ENCODE measurements around the gene CTF1. TPM values are rescaled to one million over a fixed set of nuclear protein-coding genes. Genes with fewer than 3 reads are reported as not detected.

CTF1 gene
- total RNA-seq, 1 experiment from 2014 or later = 1.4 TPM

DNA sequence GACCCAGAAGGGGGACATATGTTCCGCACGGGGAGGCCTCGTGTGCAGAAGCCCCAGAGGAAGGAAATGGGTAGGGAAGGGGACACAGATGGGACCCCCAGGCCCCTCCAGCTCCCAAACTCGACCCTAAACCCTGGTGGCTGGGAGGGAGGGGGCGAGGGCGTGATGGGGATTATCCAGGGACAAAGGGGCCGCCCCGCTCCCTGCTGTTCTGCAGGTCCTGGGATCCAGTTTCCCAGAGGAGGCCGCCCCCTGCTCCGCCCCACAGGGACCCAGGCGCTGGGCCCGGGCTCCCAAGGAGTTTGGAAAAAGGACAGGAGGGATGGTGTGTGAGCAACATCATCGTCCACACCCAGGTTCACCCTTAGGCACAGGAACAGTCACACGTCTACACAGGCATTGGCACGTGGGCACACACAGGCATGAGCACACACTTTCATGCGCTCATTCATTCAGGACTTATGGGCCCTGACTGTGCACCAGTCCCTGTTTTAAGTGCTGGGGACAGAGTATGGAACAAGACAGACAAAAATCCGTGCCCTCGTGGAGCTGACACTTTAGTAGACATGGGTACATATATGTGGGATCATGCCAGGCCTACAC lies 14.1 kb downstream of the CTF1 start:
- Histone ChIP-seq H3K27me3 (ENCODE audit: insufficient read depth, low read length) (no peaks in the 10 kb centered on the region), H3K36me3 (ENCODE audit: control insufficient read depth in 1 of 2, insufficient read depth in 2 of 2, low read length in 2 of 2) (no peaks in the 10 kb centered on the region), H2AFZ (ENCODE audit: low read depth, low read length, poor library complexity, severe bottlenecking) (no peak overlapping the region), H4K20me1 (ENCODE audit: insufficient read depth) (no peaks in the 10 kb centered on the region), H3K4me2 (ENCODE audit: low read length) (no peak overlapping the region), H3K27ac (ENCODE audit: low read depth, low read length) (no peak overlapping the region), H3K9me2 (ENCODE audit: insufficient read depth) (no peaks in the 10 kb centered on the region), H3K9me3 (ENCODE audit: control insufficient read depth in 1 of 2, insufficient read depth in 1 of 2, low read depth in 1 of 2, low read length in 2 of 2) (no peaks in the 10 kb centered on the region), H3K4me3 (replicated peaks in 1 of 2; ENCODE audit: low read depth in 1 of 2, low read length in 2 of 2) (no peak overlapping the region), H3K4me1 (ENCODE audit: control insufficient read depth in 1 of 2, insufficient read depth in 2 of 2, low read length in 2 of 2) (no peaks in the 10 kb centered on the region), H3K79me2 (ENCODE audit: insufficient read depth, low read length) (no peaks in the 10 kb centered on the region), H3K9ac (ENCODE audit: low read length) (no peak overlapping the region)
- CTCF ChIA-PET = no interaction called here
- no peak for DNase-seq (ENCODE audit: low read depth, low spot score)
- intact Hi-C loops (cut with micrococcal nuclease) = no loop called here
- TF ChIP-seq ELF1 (IDR thresholded peaks at IDR 0.05; ENCODE audit: borderline replicate concordance, low read depth) (no peak), JUND (IDR thresholded peaks at IDR 0.05) (no peak)
- no TSS peak for BruUV-seq (replicated peaks)
- ATAC-seq = no peak
- RAD21 ChIA-PET (ENCODE audit: low non-redundant PET in 1 of 2, low total read pairs in 2 of 2, uncharacterized antibody in 2 of 2, unreplicated experiment in 2 of 2) = no interaction called here
- POLR2A ChIA-PET = interaction anchor here (0.6 kb wide), 1 partner anchor 207 kb away, joined by 4 read pairs; the partner anchor contains the start of gene KAT8

DNA sequence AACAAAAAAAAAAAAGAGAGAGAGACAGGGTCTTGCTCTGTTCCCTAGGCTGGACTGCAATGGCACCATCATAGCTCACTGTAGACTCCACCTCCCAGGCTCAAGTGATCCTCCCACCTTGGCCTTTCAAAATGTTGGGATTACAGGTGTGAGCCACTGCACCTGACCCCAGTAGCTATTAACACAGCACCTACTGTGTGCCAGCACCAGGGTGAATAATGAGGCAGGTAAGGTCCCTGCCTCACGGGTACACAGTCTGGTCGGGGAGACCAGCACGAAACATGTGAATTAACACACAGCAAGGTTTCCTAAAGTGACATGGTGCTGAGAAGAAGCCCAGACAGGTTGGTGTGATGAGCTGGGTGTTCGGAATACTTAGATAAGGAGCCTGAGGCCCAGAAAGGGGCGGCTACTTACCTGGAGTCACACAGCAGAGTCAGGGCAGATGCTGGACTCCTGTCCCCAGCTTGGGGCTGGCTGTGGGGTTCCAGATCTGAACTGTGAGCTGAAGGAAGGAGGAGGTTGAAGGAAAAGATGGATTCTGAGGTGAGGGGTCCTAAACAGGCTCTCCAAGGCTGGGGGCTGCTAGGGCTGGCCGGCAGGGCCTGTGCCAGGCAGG lies 16.5 kb downstream of the CTF1 start:
- H3K79me2 ChIP-seq (ENCODE audit: insufficient read depth, low read length) = no peaks in the 10 kb centered on the region
- H2AFZ ChIP-seq (ENCODE audit: low read depth, low read length, poor library complexity, severe bottlenecking) = no peak overlapping the region
- no peaks in the 10 kb centered on the region for H3K4me1 ChIP-seq (ENCODE audit: control insufficient read depth in 1 of 2, insufficient read depth in 2 of 2, low read length in 2 of 2)
- H3K36me3 ChIP-seq (ENCODE audit: control insufficient read depth in 1 of 2, insufficient read depth in 2 of 2, low read length in 2 of 2) = no peaks in the 10 kb centered on the region
- intact Hi-C loops (cut with micrococcal nuclease) = no loop called here
- H3K9me2 ChIP-seq (ENCODE audit: insufficient read depth) = no peaks in the 10 kb centered on the region
- ChIA-PET CTCF (no interaction called here), POLR2A (no interaction called here), RAD21 (ENCODE audit: low non-redundant PET in 1 of 2, low total read pairs in 2 of 2, uncharacterized antibody in 2 of 2, unreplicated experiment in 2 of 2) (no interaction called here)
- H3K9me3 ChIP-seq (ENCODE audit: control insufficient read depth in 1 of 2, insufficient read depth in 1 of 2, low read depth in 1 of 2, low read length in 2 of 2) = no peaks in the 10 kb centered on the region
- H3K9ac ChIP-seq (ENCODE audit: low read length) = no peak overlapping the region
- no peak overlapping the region for H3K27ac ChIP-seq (ENCODE audit: low read depth, low read length)
- H4K20me1 ChIP-seq (ENCODE audit: insufficient read depth) = no peaks in the 10 kb centered on the region
- no peak overlapping the region for H3K4me3 ChIP-seq (replicated peaks in 1 of 2; ENCODE audit: low read depth in 1 of 2, low read length in 2 of 2)
- BruUV-seq (replicated peaks) = no TSS peak
- H3K27me3 ChIP-seq (ENCODE audit: insufficient read depth, low read length) = no peaks in the 10 kb centered on the region
- ATAC-seq (no peak), DNase-seq (ENCODE audit: low read depth, low spot score) (no peak)
- no peak overlapping the region for H3K4me2 ChIP-seq (ENCODE audit: low read length)
- TF ChIP-seq FOSL1 (IDR thresholded peaks at IDR 0.05; ENCODE audit: low read depth) (no peak), EZH2phosphoT487 (IDR thresholded peaks at IDR 0.05; ENCODE audit: borderline replicate concordance) (no peak), CEBPB (IDR thresholded peaks at IDR 0.05; ENCODE audit: low read depth) (no peak), MAX (IDR thresholded peaks at IDR 0.05) (no peak), POLR2A (IDR thresholded peaks at IDR 0.05; ENCODE audit: borderline replicate concordance, extremely low read depth, insufficient read depth, insufficient read length) (no peak), SIN3A (IDR thresholded peaks at IDR 0.05; ENCODE audit: low read depth) (no peak), JUND (IDR thresholded peaks at IDR 0.05) (no peak), SP1 (IDR thresholded peaks at IDR 0.05; ENCODE audit: low read depth) (no peak), EZH2 (IDR thresholded peaks at IDR 0.05) (no peak), EGR1 (IDR thresholded peaks at IDR 0.05; ENCODE audit: low read depth) (no peak), CBX3 (IDR thresholded peaks at IDR 0.05; ENCODE audit: low read depth) (no peak), ZBTB33 (IDR thresholded peaks at IDR 0.05; ENCODE audit: extremely low read depth, insufficient replicate concordance, low read length) (no peak), TCF7L2 (IDR thresholded peaks at IDR 0.05; ENCODE audit: borderline replicate concordance, extremely low read depth, insufficient read depth, insufficient read length) (no peak), ZNF274 (IDR thresholded peaks at IDR 0.05; ENCODE audit: low read depth, low read length) (no peak)
- TF ChIP-seq, protein P1, sequence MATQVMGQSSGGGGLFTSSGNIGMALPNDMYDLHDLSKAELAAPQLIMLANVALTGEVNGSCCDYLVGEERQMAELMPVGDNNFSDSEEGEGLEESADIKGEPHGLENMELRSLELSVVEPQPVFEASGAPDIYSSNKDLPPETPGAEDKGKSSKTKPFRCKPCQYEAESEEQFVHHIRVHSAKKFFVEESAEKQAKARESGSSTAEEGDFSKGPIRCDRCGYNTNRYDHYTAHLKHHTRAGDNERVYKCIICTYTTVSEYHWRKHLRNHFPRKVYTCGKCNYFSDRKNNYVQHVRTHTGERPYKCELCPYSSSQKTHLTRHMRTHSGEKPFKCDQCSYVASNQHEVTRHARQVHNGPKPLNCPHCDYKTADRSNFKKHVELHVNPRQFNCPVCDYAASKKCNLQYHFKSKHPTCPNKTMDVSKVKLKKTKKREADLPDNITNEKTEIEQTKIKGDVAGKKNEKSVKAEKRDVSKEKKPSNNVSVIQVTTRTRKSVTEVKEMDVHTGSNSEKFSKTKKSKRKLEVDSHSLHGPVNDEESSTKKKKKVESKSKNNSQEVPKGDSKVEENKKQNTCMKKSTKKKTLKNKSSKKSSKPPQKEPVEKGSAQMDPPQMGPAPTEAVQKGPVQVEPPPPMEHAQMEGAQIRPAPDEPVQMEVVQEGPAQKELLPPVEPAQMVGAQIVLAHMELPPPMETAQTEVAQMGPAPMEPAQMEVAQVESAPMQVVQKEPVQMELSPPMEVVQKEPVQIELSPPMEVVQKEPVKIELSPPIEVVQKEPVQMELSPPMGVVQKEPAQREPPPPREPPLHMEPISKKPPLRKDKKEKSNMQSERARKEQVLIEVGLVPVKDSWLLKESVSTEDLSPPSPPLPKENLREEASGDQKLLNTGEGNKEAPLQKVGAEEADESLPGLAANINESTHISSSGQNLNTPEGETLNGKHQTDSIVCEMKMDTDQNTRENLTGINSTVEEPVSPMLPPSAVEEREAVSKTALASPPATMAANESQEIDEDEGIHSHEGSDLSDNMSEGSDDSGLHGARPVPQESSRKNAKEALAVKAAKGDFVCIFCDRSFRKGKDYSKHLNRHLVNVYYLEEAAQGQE (IDR thresholded peaks at IDR 0.05; ENCODE audit: low read depth) = no peak

Data from HCT116 (cell line).